Loucy (cell line): Measurements from ENCODE around the gene CEP126.

Experiments used
- H2AFZ ChIP-seq: fragments of 200-600 bp; sonication (generic); 2 replicates; pipeline ENCODE4 v1.6.0; 2016; ENCODE audit warnings: antibody characterized with exemption, mild to moderate bottlenecking, low read length, moderate library complexity
- H3F3A ChIP-seq: fragments of 200-600 bp; 2 replicates; pipeline ENCODE4 v1.6.0; 2016; ENCODE audit warnings: antibody characterized with exemption, low read depth, mild to moderate bottlenecking
- H3K27me3 ChIP-seq: fragments of 200-600 bp; sonication (generic); 2 replicates; pipeline ENCODE4 v1.6.1; 2014; ENCODE audit warnings: low read length, mild to moderate bottlenecking; ENCODE audit not compliant: insufficient read depth, poor library complexity, severe bottlenecking
- H3K36me3 ChIP-seq: fragments of 200-600 bp; sonication (generic); 2 replicates; pipeline ENCODE4 v1.6.1; 2016; ENCODE audit warnings: low read length; ENCODE audit not compliant: insufficient read depth
- H3K4me1 ChIP-seq: fragments of 200-600 bp; sonication (generic); 2 replicates; pipeline ENCODE4 v1.5.1; 2014; ENCODE audit warnings: low read length, mild to moderate bottlenecking; ENCODE audit not compliant: insufficient read depth, poor library complexity, severe bottlenecking
- H3K4me2 ChIP-seq: fragments of 200-600 bp; sonication (generic); 2 replicates; pipeline ENCODE4 v1.6.0; 2014; ENCODE audit warnings: antibody characterized with exemption, low read length, low read depth, mild to moderate bottlenecking; ENCODE audit not compliant: poor library complexity, severe bottlenecking
- H3K4me3 ChIP-seq: fragments of 200-600 bp; sonication (generic); 2 replicates; pipeline ENCODE4 v1.5.1; 2014; ENCODE audit warnings: low read length, mild to moderate bottlenecking, mixed read lengths; ENCODE audit not compliant: poor library complexity, severe bottlenecking
- H3K79me2 ChIP-seq: fragments of 200-600 bp; sonication (generic); 2 replicates; pipeline ENCODE4 v1.6.1; 2014; ENCODE audit warnings: low read length; ENCODE audit not compliant: insufficient read depth
- H3K9ac ChIP-seq: fragments of 200-600 bp; sonication (generic); 2 replicates; pipeline ENCODE4 v1.6.0; 2014; ENCODE audit warnings: mild to moderate bottlenecking, low read depth, low read length, moderate library complexity; ENCODE audit not compliant: poor library complexity, severe bottlenecking
- H3K9me2 ChIP-seq: fragments of 200-600 bp; sonication (generic); replicated peaks from 2 replicates; pipeline ENCODE4 v1.6.1; 2016; ENCODE audit warnings: low read depth, low read length, mixed read lengths
- H3K9me3 ChIP-seq: fragments of 200-600 bp; sonication (generic); 2 replicates; pipeline ENCODE4 v1.6.1; 2014; ENCODE audit warnings: mild to moderate bottlenecking, antibody characterized with exemption, low read length, low read depth; ENCODE audit not compliant: insufficient read depth
- H4K20me1 ChIP-seq: fragments of 200-600 bp; sonication (generic); 2 replicates; pipeline ENCODE4 v1.6.0; 2014; ENCODE audit warnings: antibody characterized with exemption, low read length, mild to moderate bottlenecking; ENCODE audit not compliant: insufficient read depth, poor library complexity, severe bottlenecking
- EZH2phosphoT487 ChIP-seq: fragments of 200-600 bp; IDR thresholded peaks from 2 replicates; pipeline ENCODE4 v1.6.1; 2018; ENCODE audit warnings: antibody characterized with exemption, mild to moderate bottlenecking, moderate library complexity, borderline replicate concordance
- TF ChIP-seq, protein P1 (sequence below): fragments of 200-600 bp; sonication (generic); conservative IDR thresholded peaks from 2 replicates; pipeline ENCODE4 v1.5.1; 2014; ENCODE audit warnings: mild to moderate bottlenecking, antibody characterized with exemption, low read length

The CEP126 gene

DNA sequence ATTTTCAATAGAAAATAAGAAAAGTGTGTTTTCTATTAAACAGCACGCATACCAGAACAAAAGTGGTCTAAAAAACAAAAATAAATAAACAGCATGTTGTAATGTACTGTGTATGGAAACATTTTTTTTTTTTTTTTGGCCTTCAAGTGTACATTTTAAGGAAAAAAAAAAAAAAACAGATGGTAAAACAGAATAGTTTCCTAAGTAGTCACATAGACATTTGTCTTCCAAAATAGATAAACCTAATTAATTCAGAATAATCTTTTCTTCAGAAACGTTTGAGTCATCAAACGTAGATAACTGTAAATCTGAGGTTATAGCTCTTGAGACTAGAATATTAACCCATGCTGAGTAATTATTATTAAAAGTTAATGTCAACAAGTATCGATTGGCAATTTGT, 132.0 kb downstream of the CEP126 start:
- H3K4me1 ChIP-seq: no peaks in the 10 kb centered on the region
- H3K9me2 ChIP-seq: no peaks in the 10 kb centered on the region
- no peak overlapping the region for H3K4me3 ChIP-seq
- no peak overlapping the region for H3K4me2 ChIP-seq
- H3K27me3 ChIP-seq: no peaks in the 10 kb centered on the region
- H2AFZ ChIP-seq: no peak overlapping the region
- H3K79me2 ChIP-seq: no peaks in the 10 kb centered on the region
- no peaks in the 10 kb centered on the region for H3K9me3 ChIP-seq
- H4K20me1 ChIP-seq: no peaks in the 10 kb centered on the region
- H3K36me3 ChIP-seq: no peaks in the 10 kb centered on the region
- no peaks in the 10 kb centered on the region for H3F3A ChIP-seq
- H3K9ac ChIP-seq: no peak overlapping the region
- TF ChIP-seq, protein P1, sequence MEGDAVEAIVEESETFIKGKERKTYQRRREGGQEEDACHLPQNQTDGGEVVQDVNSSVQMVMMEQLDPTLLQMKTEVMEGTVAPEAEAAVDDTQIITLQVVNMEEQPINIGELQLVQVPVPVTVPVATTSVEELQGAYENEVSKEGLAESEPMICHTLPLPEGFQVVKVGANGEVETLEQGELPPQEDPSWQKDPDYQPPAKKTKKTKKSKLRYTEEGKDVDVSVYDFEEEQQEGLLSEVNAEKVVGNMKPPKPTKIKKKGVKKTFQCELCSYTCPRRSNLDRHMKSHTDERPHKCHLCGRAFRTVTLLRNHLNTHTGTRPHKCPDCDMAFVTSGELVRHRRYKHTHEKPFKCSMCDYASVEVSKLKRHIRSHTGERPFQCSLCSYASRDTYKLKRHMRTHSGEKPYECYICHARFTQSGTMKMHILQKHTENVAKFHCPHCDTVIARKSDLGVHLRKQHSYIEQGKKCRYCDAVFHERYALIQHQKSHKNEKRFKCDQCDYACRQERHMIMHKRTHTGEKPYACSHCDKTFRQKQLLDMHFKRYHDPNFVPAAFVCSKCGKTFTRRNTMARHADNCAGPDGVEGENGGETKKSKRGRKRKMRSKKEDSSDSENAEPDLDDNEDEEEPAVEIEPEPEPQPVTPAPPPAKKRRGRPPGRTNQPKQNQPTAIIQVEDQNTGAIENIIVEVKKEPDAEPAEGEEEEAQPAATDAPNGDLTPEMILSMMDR: no peak
- TF ChIP-seq EZH2phosphoT487: no peak

DNA sequence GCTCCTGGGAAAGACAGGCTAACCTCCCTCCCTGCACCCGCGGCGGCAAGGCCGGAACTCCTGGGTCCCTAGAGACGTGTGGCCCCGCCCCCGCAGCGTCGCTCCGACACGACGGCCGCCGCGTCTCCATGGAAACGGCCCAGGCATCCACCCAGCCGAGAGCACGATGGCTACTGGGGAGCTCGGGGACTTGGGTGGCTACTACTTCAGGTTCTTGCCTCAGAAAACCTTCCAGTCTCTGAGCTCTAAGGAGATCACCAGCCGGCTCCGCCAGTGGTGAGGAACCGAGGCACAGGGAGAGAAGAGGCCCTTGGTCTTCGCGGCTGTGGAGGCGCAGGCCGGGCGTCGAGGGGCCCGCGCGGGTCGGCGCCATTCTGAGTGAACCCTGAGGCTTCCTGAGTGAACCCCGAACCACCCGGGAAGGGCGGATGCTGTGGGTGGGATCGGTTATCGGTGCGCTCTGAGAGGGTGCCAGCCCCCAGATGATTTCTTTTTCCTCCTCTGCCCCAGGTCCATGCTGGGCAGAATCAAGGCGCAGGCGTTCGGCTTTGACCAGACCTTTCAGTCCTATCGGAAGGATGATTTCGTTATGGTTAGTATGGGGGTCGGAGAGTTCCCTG, 132.6 kb downstream of the CEP126 start, which contains the start of gene CFAP300:
CFAP300 (plus strand) TSS at position 133 of the 620 bp plus-strand sequence; CDS start at position 167, 34 bp downstream.
- Histone ChIP-seq H3K4me3 (no peak within 1 kb of the TSS), H3K79me2 (no peaks in the 10 kb centered on the region), H3K9me3 (no peaks in the 10 kb centered on the region), H3K27me3 (no peaks in the 10 kb centered on the region), H3K9me2 (no peaks in the 10 kb centered on the region), H3K4me1 (no peaks in the 10 kb centered on the region), H3K9ac (no peak within 1 kb of the TSS), H3K4me2 (no peak within 1 kb of the TSS), H3F3A (no peaks in the 10 kb centered on the region), H3K36me3 (no peaks in the 10 kb centered on the region), H2AFZ (no peak within 1 kb of the TSS), H4K20me1 (no peaks in the 10 kb centered on the region)
- TF ChIP-seq EZH2phosphoT487: no peak
- TF ChIP-seq, protein P1: no peak
